Lower leg skin (tissue), 3 donors: ENCODE measurements around the gene RWDD1.

Experiments
- POLR2A ChIP-seq, 2 donors: fragments of 450-650 bp; IDR thresholded peaks; one replicate each; pipeline ENCODE4 v1.6.1; 2016 to 2017; ENCODE audit warnings: antibody characterized with exemption in 2 of 2, mild to moderate bottlenecking in 1 of 2, moderate library complexity in 1 of 2
- TF ChIP-seq, protein P1 (sequence below), 3 donors: fragments of 450-650 bp; IDR thresholded peaks; one replicate each; pipeline ENCODE4 v1.5.1; 2016; ENCODE audit warnings: antibody characterized with exemption in 3 of 3, mild to moderate bottlenecking in 3 of 3, moderate library complexity in 2 of 3

DNA sequence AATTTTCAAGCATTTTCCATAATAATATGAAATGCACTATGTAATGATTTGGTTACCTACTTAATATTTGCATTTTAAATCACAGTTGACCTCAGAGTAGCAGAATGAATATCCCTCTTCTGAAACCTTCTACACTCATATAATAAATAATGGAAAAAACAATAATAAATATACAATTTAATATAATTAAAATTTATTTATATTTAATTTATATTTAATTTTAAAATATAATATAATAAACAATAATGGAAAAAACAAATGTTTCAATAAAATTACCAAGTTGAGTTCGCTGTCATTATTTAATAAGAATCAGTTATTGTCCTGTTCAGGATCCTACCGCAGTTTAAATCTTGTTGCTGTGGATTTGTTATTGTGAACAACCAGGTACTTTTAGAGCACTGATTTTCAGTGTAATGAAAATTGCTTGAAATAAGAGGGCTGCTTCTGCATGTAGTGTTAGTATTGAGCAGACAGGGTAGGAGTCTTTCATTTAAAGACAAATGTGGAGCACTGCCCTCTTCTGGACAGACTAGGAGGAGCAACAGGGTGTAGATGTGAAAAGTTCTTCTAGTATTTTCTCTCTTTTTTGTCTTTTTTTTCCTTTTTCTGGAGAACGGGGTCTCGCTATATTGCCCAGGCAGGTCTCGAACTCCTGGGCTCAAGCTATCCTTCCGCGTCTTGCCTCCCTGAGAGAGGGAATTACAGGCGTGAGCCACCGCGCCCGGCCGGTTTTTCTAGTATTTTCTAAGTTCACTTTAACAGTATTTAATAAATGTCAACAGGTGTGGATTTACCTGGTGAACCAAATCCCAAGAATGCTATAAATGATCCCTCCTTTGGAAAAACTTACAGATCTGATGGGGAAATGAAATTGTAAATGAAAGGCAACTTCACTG is 39.4 kb upstream of the RWDD1 start:
- no peak for TF ChIP-seq POLR2A (IDR thresholded peaks at IDR 0.05)
- TF ChIP-seq, protein P1, sequence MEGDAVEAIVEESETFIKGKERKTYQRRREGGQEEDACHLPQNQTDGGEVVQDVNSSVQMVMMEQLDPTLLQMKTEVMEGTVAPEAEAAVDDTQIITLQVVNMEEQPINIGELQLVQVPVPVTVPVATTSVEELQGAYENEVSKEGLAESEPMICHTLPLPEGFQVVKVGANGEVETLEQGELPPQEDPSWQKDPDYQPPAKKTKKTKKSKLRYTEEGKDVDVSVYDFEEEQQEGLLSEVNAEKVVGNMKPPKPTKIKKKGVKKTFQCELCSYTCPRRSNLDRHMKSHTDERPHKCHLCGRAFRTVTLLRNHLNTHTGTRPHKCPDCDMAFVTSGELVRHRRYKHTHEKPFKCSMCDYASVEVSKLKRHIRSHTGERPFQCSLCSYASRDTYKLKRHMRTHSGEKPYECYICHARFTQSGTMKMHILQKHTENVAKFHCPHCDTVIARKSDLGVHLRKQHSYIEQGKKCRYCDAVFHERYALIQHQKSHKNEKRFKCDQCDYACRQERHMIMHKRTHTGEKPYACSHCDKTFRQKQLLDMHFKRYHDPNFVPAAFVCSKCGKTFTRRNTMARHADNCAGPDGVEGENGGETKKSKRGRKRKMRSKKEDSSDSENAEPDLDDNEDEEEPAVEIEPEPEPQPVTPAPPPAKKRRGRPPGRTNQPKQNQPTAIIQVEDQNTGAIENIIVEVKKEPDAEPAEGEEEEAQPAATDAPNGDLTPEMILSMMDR (IDR thresholded peaks at IDR 0.05), result peak in 1 of 3 donors; percentile 44
